Testis (tissue), 2 donors: ENCODE data around the gene CLCC1.
"Not testable (repeated sequence)": the region's sequence is repeated elsewhere in the genome, so short reads cannot be mapped to it uniquely, and the experiment has no call there.

Source experiments
- POLR2A ChIP-seq: fragments of 450-650 bp; IDR thresholded peaks from one replicate; pipeline ENCODE4 v1.6.1; 2017; ENCODE audit warnings: antibody characterized with exemption, mild to moderate bottlenecking, moderate library complexity
- TF ChIP-seq, protein P1 (sequence below), 3 experiments: fragments of 450-650 bp in 2 of 3; fragments of 200-600 bp in 1 of 3; sonication (generic) in 1 of 3; IDR thresholded peaks; one replicate each; pipeline ENCODE4 v1.5.1; 2016 to 2019; ENCODE audit warnings: antibody characterized with exemption in 3 of 3, mild to moderate bottlenecking in 2 of 3, moderate library complexity in 1 of 3

DNA sequence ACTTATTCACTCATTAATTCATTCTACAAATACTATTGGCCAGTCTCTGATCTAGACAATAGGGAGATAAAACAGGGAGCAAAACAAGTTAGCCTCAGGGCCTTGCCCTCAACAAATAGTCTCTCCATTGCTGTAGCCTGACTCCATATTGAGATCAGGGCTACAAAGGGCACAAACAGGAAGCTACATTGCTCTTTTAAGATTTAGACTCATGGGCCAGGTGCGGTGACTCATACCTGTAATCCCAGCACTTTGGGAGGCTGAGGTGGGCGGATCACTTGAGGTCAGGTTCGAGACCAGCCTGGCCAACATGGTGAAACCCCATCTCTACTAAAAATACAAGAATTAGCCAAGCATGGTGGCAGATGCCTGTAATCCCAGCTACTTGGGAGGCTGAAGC lies 33.3 kb upstream of the CLCC1 start:
- TF ChIP-seq, protein P1, sequence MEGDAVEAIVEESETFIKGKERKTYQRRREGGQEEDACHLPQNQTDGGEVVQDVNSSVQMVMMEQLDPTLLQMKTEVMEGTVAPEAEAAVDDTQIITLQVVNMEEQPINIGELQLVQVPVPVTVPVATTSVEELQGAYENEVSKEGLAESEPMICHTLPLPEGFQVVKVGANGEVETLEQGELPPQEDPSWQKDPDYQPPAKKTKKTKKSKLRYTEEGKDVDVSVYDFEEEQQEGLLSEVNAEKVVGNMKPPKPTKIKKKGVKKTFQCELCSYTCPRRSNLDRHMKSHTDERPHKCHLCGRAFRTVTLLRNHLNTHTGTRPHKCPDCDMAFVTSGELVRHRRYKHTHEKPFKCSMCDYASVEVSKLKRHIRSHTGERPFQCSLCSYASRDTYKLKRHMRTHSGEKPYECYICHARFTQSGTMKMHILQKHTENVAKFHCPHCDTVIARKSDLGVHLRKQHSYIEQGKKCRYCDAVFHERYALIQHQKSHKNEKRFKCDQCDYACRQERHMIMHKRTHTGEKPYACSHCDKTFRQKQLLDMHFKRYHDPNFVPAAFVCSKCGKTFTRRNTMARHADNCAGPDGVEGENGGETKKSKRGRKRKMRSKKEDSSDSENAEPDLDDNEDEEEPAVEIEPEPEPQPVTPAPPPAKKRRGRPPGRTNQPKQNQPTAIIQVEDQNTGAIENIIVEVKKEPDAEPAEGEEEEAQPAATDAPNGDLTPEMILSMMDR (IDR thresholded peaks at IDR 0.05) = not testable (repeated sequence)
- not testable (repeated sequence) for TF ChIP-seq POLR2A
